Testis (tissue), 2 donors: Measurements from ENCODE around the gene SLIRP.

Source experiments
- POLR2A ChIP-seq: fragments of 450-650 bp; IDR thresholded peaks from one replicate; pipeline ENCODE4 v1.6.1; 2017; ENCODE audit warnings: antibody characterized with exemption, mild to moderate bottlenecking, moderate library complexity
- TF ChIP-seq, protein P1 (sequence below), 3 experiments: fragments of 450-650 bp in 2 of 3; fragments of 200-600 bp in 1 of 3; sonication (generic) in 1 of 3; IDR thresholded peaks; one replicate each; pipeline ENCODE4 v1.5.1; 2016 to 2019; ENCODE audit warnings: antibody characterized with exemption in 3 of 3, mild to moderate bottlenecking in 2 of 3, moderate library complexity in 1 of 3

DNA sequence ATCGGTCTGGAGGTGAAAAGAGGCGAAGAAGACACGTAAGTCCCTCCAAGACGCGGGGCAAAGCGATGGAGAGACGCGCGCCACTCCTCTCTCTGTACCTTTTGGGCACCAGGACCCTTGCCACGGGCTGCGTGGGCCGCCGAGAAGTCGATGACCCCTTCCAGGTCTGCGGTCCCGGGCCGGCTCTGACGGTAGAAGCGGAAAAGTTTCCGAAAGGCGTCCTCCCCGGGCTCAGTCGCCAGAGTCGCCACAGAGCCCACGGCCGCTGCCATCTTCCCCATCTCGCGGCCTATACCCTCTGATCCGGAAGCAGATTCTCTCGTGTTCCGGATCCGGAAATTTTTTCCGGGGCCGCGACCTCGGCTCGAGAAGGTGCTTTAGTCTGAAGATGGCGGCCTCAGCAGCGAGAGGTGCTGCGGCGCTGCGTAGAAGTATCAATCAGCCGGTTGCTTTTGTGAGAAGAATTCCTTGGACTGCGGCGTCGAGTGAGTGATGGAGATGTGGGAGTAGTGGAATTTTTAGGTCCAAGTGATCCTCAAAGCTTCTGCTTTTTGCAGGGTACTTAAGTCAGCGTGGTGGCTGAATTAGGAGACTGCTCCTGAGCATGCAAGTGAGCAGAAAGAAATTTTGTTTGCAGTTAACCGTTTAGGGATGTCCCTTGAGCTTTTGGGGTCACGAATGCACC, at the start of gene SLIRP, which contains the start of gene ALKBH1:
- TF ChIP-seq, protein P1, sequence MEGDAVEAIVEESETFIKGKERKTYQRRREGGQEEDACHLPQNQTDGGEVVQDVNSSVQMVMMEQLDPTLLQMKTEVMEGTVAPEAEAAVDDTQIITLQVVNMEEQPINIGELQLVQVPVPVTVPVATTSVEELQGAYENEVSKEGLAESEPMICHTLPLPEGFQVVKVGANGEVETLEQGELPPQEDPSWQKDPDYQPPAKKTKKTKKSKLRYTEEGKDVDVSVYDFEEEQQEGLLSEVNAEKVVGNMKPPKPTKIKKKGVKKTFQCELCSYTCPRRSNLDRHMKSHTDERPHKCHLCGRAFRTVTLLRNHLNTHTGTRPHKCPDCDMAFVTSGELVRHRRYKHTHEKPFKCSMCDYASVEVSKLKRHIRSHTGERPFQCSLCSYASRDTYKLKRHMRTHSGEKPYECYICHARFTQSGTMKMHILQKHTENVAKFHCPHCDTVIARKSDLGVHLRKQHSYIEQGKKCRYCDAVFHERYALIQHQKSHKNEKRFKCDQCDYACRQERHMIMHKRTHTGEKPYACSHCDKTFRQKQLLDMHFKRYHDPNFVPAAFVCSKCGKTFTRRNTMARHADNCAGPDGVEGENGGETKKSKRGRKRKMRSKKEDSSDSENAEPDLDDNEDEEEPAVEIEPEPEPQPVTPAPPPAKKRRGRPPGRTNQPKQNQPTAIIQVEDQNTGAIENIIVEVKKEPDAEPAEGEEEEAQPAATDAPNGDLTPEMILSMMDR (IDR thresholded peaks at IDR 0.05): no peak
- TF ChIP-seq POLR2A: no peak
